Measurements from ENCODE around the gene SLC49A3.

- TF ChIP-seq POLR2AphosphoS5 (IDR thresholded peaks at IDR 0.05; ENCODE audit: low read depth, low read length) (no peak), POLR2A (IDR thresholded peaks at IDR 0.05; ENCODE audit: low read depth, low read length) (no peak), TAF1 (IDR thresholded peaks at IDR 0.05; ENCODE audit: borderline replicate concordance, low read depth, low read length) (no peak)
Measured at GRCh38 chr4:646460-646859, 42.5 kb downstream of the SLC49A3 start.
